GM23338 (cell line): ENCODE data around the gene PRUNE2.

Experiments
- CTCF ChIP-seq, 2 experiments: fragments of 200-600 bp in 1 of 2; sonication (generic) in 1 of 2; conservative IDR thresholded peaks; 2 replicates each; pipeline versions ENCODE4 v1.5.1 to v1.6.1; 2016 to 2017; ENCODE audit warnings: antibody characterized with exemption in 2 of 2, low read depth in 2 of 2, mild to moderate bottlenecking in 2 of 2, moderate library complexity in 1 of 2
- EZH2 ChIP-seq: fragments of 200-600 bp; sonication (generic); IDR thresholded peaks from one replicate; pipeline ENCODE4 v1.8.0; 2017; ENCODE audit warnings: antibody characterized with exemption, mild to moderate bottlenecking, low read depth; ENCODE audit not compliant: unreplicated experiment
- POLR2AphosphoS5 ChIP-seq: IDR thresholded peaks from 2 replicates; pipeline ENCODE4 v1.6.1; 2016; ENCODE audit warnings: antibody characterized with exemption, low read depth
- TF ChIP-seq, protein P1 (sequence below): IDR thresholded peaks from one replicate; pipeline ENCODE4 v1.6.1; 2018; ENCODE audit warnings: antibody characterized with exemption; ENCODE audit not compliant: unreplicated experiment

GRCh38 chr9:76828447-76828846 lies 77.5 kb downstream of the PRUNE2 start:
- no peak for TF ChIP-seq POLR2AphosphoS5
- TF ChIP-seq CTCF (conservative IDR thresholded peaks at IDR 0.05; ENCODE audit: low read depth in 2 of 2): no peak
- no peak for TF ChIP-seq EZH2
- TF ChIP-seq, protein P1, sequence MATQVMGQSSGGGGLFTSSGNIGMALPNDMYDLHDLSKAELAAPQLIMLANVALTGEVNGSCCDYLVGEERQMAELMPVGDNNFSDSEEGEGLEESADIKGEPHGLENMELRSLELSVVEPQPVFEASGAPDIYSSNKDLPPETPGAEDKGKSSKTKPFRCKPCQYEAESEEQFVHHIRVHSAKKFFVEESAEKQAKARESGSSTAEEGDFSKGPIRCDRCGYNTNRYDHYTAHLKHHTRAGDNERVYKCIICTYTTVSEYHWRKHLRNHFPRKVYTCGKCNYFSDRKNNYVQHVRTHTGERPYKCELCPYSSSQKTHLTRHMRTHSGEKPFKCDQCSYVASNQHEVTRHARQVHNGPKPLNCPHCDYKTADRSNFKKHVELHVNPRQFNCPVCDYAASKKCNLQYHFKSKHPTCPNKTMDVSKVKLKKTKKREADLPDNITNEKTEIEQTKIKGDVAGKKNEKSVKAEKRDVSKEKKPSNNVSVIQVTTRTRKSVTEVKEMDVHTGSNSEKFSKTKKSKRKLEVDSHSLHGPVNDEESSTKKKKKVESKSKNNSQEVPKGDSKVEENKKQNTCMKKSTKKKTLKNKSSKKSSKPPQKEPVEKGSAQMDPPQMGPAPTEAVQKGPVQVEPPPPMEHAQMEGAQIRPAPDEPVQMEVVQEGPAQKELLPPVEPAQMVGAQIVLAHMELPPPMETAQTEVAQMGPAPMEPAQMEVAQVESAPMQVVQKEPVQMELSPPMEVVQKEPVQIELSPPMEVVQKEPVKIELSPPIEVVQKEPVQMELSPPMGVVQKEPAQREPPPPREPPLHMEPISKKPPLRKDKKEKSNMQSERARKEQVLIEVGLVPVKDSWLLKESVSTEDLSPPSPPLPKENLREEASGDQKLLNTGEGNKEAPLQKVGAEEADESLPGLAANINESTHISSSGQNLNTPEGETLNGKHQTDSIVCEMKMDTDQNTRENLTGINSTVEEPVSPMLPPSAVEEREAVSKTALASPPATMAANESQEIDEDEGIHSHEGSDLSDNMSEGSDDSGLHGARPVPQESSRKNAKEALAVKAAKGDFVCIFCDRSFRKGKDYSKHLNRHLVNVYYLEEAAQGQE: no peak
